GM18951 (cell line): ENCODE data around the gene FBXW7.

Source experiments
- POLR2A ChIP-seq: IDR thresholded peaks from 4 replicates; pipeline ENCODE4 v1.6.1; 2011; ENCODE audit warnings: mild to moderate bottlenecking; ENCODE audit not compliant: insufficient read length, insufficient read depth; ENCODE audit errors: extremely low read depth
- in situ Hi-C: fragments of 300-500 bp; cut with MboI; formaldehyde crosslinking; loops from one replicate; pipeline ENCODE4 v1.12.0; 2022; ENCODE audit warnings: low sequenced_read_pairs, mixed read lengths, inconsistent platforms; ENCODE audit not compliant: unreplicated experiment

The FBXW7 gene

GRCh38 chr4:152310257-152310656, 225.6 kb downstream of the FBXW7 start:
- in situ Hi-C loops = no loop called here
- no peak for TF ChIP-seq POLR2A

- in situ Hi-C loops = no loop called here
- no peak for TF ChIP-seq POLR2A
These were observed 226.5 kb downstream of the FBXW7 start for GRCh38 chr4:152309418-152309817.

- TF ChIP-seq POLR2A = no peak
- in situ Hi-C loops = no loop called here
These were observed 226.9 kb downstream of the FBXW7 start for GRCh38 chr4:152308951-152309350.

- no peak for TF ChIP-seq POLR2A
- in situ Hi-C loops = no loop called here
These were observed 228.2 kb downstream of the FBXW7 start for GRCh38 chr4:152307669-152308068.

GRCh38 chr4:152306541-152306940, 229.4 kb downstream of the FBXW7 start:
- in situ Hi-C loops = no loop called here
- TF ChIP-seq POLR2A = no peak

- in situ Hi-C loops = no loop called here
- TF ChIP-seq POLR2A = no peak
These were observed 231.7 kb downstream of the FBXW7 start for GRCh38 chr4:152304220-152304619.

- in situ Hi-C loops = no loop called here
- TF ChIP-seq POLR2A = no peak
These were observed 234.5 kb downstream of the FBXW7 start for GRCh38 chr4:152301381-152301780.

- in situ Hi-C loops = no loop called here
- TF ChIP-seq POLR2A = no peak
These were observed 236.3 kb downstream of the FBXW7 start for GRCh38 chr4:152299553-152299952.

- in situ Hi-C loops = no loop called here
- TF ChIP-seq POLR2A = no peak
These were observed 239.5 kb downstream of the FBXW7 start for GRCh38 chr4:152296386-152296785.

GRCh38 chr4:152294765-152295164, 241.1 kb downstream of the FBXW7 start:
- in situ Hi-C loops = no loop called here
- no peak for TF ChIP-seq POLR2A

- TF ChIP-seq POLR2A = no peak
- in situ Hi-C loops = no loop called here
These were observed 241.6 kb downstream of the FBXW7 start for GRCh38 chr4:152294331-152294730.

- TF ChIP-seq POLR2A = no peak
- in situ Hi-C loops = no loop called here
These were observed 242.4 kb downstream of the FBXW7 start for GRCh38 chr4:152293527-152293926.

GRCh38 chr4:152290366-152290921, 245.4 kb downstream of the FBXW7 start:
- in situ Hi-C loops = no loop called here
- TF ChIP-seq POLR2A = no peak

- in situ Hi-C loops = no loop called here
- no peak for TF ChIP-seq POLR2A
These were observed 246.0 kb downstream of the FBXW7 start for GRCh38 chr4:152289941-152290340.

- TF ChIP-seq POLR2A = no peak
- in situ Hi-C loops = no loop called here
These were observed 246.4 kb downstream of the FBXW7 start for GRCh38 chr4:152289541-152289940.
